Endothelial cell of umbilical vein (primary cell): ENCODE results near the gene WNK4.

ENCODE experiments used
- EZH2 ChIP-seq: IDR thresholded peaks from 2 replicates; pipeline ENCODE4 v1.6.1; 2012; ENCODE audit warnings: borderline replicate concordance, low read depth, mild to moderate bottlenecking, moderate library complexity, low read length, inconsistent platforms; ENCODE audit not compliant: severe bottlenecking
- POLR2A ChIP-seq: IDR thresholded peaks from 2 replicates; pipeline ENCODE4 v1.6.1; 2012; ENCODE audit warnings: low read depth, mild to moderate bottlenecking, control low read depth, low read length
- POLR2AphosphoS5 ChIP-seq: IDR thresholded peaks from 2 replicates; pipeline ENCODE4 v1.6.1; 2012; ENCODE audit warnings: low read depth, mild to moderate bottlenecking, control low read depth, low read length, moderate library complexity; ENCODE audit not compliant: insufficient read depth
- TF ChIP-seq, protein P1 (sequence below), 2 donors: IDR thresholded peaks; 1 replicate in 1 of 2; 2 replicates in 1 of 2; pipeline ENCODE4 v1.5.1; 2011; ENCODE audit warnings: low read length in 2 of 2, mild to moderate bottlenecking in 2 of 2, moderate library complexity in 2 of 2, control low read depth in 1 of 2, inconsistent platforms in 1 of 2, low read depth in 1 of 2; ENCODE audit not compliant: insufficient read depth in 1 of 2; ENCODE audit errors: extremely low read depth in 1 of 2
- TF ChIP-seq, protein P2 (sequence below): IDR thresholded peaks from 2 replicates; pipeline ENCODE4 v1.6.1; 2011; ENCODE audit not compliant: insufficient read depth, insufficient read length

DNA sequence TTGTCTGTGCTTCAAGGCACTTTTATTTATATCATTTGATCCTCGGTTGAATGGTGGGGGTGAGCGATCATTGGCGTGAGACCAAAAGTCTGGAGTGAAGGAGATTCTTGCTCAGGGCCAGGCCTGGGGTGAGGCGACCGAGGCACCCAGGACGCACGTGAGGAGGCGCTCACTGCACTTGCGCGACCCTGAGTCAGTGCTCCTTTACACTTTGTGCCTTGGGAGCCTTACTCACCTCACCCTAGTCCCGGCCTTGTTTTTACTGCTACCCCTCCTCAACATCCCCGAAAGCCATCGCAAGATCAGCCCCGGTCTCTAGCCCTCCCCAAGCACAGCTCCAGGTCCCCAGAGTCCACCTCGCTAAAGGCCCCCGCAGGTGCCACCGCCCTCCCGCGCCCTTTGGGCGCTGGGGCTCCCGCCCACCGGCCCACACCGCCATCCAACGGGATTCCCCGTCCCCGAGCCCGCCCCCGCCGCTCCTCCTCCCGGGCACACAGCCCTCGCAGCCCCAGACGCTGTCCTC lies 36.1 kb upstream of the WNK4 start:
- TF ChIP-seq POLR2A (peak; percentile 62), POLR2AphosphoS5 (no peak), EZH2 (no peak)
- TF ChIP-seq, protein P1, sequence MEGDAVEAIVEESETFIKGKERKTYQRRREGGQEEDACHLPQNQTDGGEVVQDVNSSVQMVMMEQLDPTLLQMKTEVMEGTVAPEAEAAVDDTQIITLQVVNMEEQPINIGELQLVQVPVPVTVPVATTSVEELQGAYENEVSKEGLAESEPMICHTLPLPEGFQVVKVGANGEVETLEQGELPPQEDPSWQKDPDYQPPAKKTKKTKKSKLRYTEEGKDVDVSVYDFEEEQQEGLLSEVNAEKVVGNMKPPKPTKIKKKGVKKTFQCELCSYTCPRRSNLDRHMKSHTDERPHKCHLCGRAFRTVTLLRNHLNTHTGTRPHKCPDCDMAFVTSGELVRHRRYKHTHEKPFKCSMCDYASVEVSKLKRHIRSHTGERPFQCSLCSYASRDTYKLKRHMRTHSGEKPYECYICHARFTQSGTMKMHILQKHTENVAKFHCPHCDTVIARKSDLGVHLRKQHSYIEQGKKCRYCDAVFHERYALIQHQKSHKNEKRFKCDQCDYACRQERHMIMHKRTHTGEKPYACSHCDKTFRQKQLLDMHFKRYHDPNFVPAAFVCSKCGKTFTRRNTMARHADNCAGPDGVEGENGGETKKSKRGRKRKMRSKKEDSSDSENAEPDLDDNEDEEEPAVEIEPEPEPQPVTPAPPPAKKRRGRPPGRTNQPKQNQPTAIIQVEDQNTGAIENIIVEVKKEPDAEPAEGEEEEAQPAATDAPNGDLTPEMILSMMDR (IDR thresholded peaks at IDR 0.05; ENCODE audit: extremely low read depth in 1 of 2, insufficient read depth in 1 of 2, low read depth in 1 of 2, low read length in 2 of 2), result no peak
- TF ChIP-seq, protein P2, sequence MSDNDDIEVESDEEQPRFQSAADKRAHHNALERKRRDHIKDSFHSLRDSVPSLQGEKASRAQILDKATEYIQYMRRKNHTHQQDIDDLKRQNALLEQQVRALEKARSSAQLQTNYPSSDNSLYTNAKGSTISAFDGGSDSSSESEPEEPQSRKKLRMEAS, result peak; percentile 28
